Smooth muscle cell (in vitro differentiated cells): ENCODE measurements around the gene NPHP4. TPM values are rescaled to one million over a fixed set of nuclear protein-coding genes. Genes with fewer than 3 reads are reported as not detected.

Experiments used
- DNase-seq: peaks from one replicate; lab custom pipeline; 2025; ENCODE audit not compliant: unreplicated experiment; lab: John Stamatoyannopoulos, UW
- H2AFZ ChIP-seq: fragments of 200-600 bp; sonication (generic); 2 replicates; pipeline ENCODE4 v1.6.0; 2016; ENCODE audit warnings: antibody characterized with exemption, low read depth, mild to moderate bottlenecking
- H3F3A ChIP-seq: fragments of 200-600 bp; sonication (generic); 2 replicates; pipeline ENCODE4 v1.6.0; 2017; ENCODE audit warnings: antibody characterized with exemption, low read depth
- H3K27ac ChIP-seq: fragments of 200-600 bp; sonication (generic); 2 replicates; pipeline ENCODE4 v1.5.1; 2016; ENCODE audit warnings: low read depth, mild to moderate bottlenecking
- H3K27me3 ChIP-seq: fragments of 200-600 bp; sonication (generic); 2 replicates; pipeline ENCODE4 v1.6.1; 2016; ENCODE audit warnings: low read depth, mild to moderate bottlenecking
- H3K36me3 ChIP-seq: fragments of 200-600 bp; sonication (generic); 2 replicates; pipeline ENCODE4 v1.5.1; 2016; ENCODE audit warnings: low read depth
- H3K4me1 ChIP-seq: fragments of 200-600 bp; sonication (generic); 2 replicates; pipeline ENCODE4 v1.5.1; 2016; ENCODE audit warnings: low read depth
- H3K4me2 ChIP-seq: fragments of 200-600 bp; sonication (generic); 2 replicates; pipeline ENCODE4 v1.6.0; 2016; ENCODE audit warnings: mild to moderate bottlenecking
- H3K4me3 ChIP-seq: fragments of 200-600 bp; sonication (generic); 2 replicates; pipeline ENCODE4 v1.5.1; 2016; ENCODE audit warnings: mild to moderate bottlenecking
- H3K79me2 ChIP-seq: fragments of 200-600 bp; sonication (generic); 2 replicates; pipeline ENCODE4 v1.6.0; 2016; ENCODE audit warnings: low read depth, mild to moderate bottlenecking
- H3K9ac ChIP-seq: fragments of 200-600 bp; sonication (generic); 2 replicates; pipeline ENCODE4 v1.6.0; 2016; ENCODE audit warnings: low read depth
- H3K9me3 ChIP-seq: fragments of 200-600 bp; sonication (generic); replicated peaks from 2 replicates; pipeline ENCODE4 v1.5.1; 2016; ENCODE audit warnings: low read depth
- H4K20me1 ChIP-seq: fragments of 200-600 bp; sonication (generic); 2 replicates; pipeline ENCODE4 v1.6.0; 2016; ENCODE audit warnings: low read depth
- WGBS: methylation state at CpG from one replicate; pipeline ENCODE4 v1.1.7; 2016; ENCODE audit warnings: low lambda C conversion rate; 5-methylcytosine and 5-hydroxymethylcytosine counted together
- polyA plus RNA-seq: library from polyadenylated mRNA; unstranded; fragments of >200 nt; fragmentation: Nextera tagmentation; extraction: Ambion mirVana; gene quantifications from 2 replicates; pipeline ENCODE4 v1.2.1, GENCODE V29; 2016
- total RNA-seq: library from RNA; depleted of rRNA; stranded (reverse); fragments of >200 nt; gene quantifications from 2 replicates; pipeline ENCODE4 v1.2.3, GENCODE V29; 2014
- TF ChIP-seq, protein P1 (sequence below): fragments of 200-600 bp; sonication (generic); IDR thresholded peaks from 2 replicates; pipeline ENCODE4 v1.5.1; 2017; ENCODE audit warnings: borderline replicate concordance, mild to moderate bottlenecking, antibody characterized with exemption; ENCODE audit not compliant: insufficient read depth, poor library complexity, severe bottlenecking

NPHP4 gene
- total and polyA plus RNA-seq, 2 experiments from 2014 or later = 5.4 to 8.4 TPM

DNA sequence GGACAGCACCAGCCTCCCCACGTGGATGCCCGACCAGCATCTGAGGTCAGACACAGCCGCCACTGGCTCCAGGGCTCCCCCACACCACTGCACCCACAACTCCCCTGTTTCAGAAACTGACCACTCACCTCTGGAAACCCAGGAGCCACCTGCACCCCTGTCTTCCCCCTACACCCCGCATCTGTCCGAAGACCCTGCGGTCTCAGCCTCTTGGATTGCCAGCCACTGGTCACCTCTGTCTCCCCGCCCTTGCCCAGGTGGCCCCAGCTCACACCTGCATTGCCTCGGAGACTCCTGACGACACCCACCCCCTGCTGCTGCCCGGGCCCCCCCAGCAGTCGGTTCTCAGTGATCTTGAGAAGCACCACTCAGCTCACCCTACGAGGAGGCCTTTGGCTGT lies 21.3 kb upstream of the NPHP4 start:
- Histone ChIP-seq H3K4me3 (no peak overlapping the region), H3K9me3 (no peaks in the 10 kb centered on the region)

GRCh38 chr1:6012529-6013318 lies 20.5 kb upstream of the NPHP4 start:
- no peaks in the 10 kb centered on the region for H3K4me1 ChIP-seq
- H3K4me2 ChIP-seq = no peak overlapping the region
- H3K79me2 ChIP-seq = no peaks in the 10 kb centered on the region
- no peak overlapping the region for H3K9ac ChIP-seq
- TF ChIP-seq, protein P1, sequence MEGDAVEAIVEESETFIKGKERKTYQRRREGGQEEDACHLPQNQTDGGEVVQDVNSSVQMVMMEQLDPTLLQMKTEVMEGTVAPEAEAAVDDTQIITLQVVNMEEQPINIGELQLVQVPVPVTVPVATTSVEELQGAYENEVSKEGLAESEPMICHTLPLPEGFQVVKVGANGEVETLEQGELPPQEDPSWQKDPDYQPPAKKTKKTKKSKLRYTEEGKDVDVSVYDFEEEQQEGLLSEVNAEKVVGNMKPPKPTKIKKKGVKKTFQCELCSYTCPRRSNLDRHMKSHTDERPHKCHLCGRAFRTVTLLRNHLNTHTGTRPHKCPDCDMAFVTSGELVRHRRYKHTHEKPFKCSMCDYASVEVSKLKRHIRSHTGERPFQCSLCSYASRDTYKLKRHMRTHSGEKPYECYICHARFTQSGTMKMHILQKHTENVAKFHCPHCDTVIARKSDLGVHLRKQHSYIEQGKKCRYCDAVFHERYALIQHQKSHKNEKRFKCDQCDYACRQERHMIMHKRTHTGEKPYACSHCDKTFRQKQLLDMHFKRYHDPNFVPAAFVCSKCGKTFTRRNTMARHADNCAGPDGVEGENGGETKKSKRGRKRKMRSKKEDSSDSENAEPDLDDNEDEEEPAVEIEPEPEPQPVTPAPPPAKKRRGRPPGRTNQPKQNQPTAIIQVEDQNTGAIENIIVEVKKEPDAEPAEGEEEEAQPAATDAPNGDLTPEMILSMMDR = no peak
- no peak overlapping the region for H2AFZ ChIP-seq
- no peaks in the 10 kb centered on the region for H3K36me3 ChIP-seq
- no peaks in the 10 kb centered on the region for H3K9me3 ChIP-seq
- no peaks in the 10 kb centered on the region for H3K27me3 ChIP-seq
- no peak for DNase-seq
- no peak overlapping the region for H3K27ac ChIP-seq
- no peaks in the 10 kb centered on the region for H4K20me1 ChIP-seq
- no peaks in the 10 kb centered on the region for H3F3A ChIP-seq
- no peak overlapping the region for H3K4me3 ChIP-seq
- 92% methylated on average over 15 of the region's 17 CpGs for WGBS

More for the DNA sequence above, 21.3 kb upstream of the NPHP4 start:
- Histone ChIP-seq H4K20me1 (no peaks in the 10 kb centered on the region), H3K27me3 (no peaks in the 10 kb centered on the region), H3K36me3 (no peaks in the 10 kb centered on the region), H3K4me1 (no peaks in the 10 kb centered on the region), H3F3A (no peaks in the 10 kb centered on the region), H3K9ac (no peak overlapping the region), H3K4me2 (no peak overlapping the region), H2AFZ (no peak overlapping the region), H3K27ac (no peak overlapping the region), H3K79me2 (no peaks in the 10 kb centered on the region)
- 91% methylated on average over 10 of the region's 12 CpGs for WGBS
- TF ChIP-seq, protein P1 = no peak
- no peak for DNase-seq

DNA sequence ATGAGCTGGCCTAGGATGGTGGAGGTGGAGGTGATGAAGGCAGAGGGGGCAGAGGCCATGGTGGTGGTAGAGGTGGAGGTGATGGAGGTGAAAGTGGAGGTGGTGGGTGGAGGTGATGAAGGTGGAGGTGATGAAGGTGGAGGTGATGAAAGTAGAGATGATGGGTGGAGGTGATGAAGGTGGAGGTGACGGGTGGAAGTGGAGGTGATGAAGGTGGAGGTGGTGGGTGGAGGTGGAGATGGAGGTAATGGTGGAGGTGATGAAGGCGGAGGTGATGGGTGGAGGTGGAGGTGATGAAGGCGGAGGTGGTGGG lies 19.7 kb upstream of the NPHP4 start:
- no peak overlapping the region for H3K9ac ChIP-seq
- H3K4me2 ChIP-seq = no peak overlapping the region
- no peaks in the 10 kb centered on the region for H3K27me3 ChIP-seq
- H4K20me1 ChIP-seq = no peaks in the 10 kb centered on the region
- TF ChIP-seq, protein P1 = no peak
- no peaks in the 10 kb centered on the region for H3K4me1 ChIP-seq
- no peaks in the 10 kb centered on the region for H3K9me3 ChIP-seq
- no peak overlapping the region for H3K27ac ChIP-seq
- DNase-seq = no peak
- H3K36me3 ChIP-seq = no peaks in the 10 kb centered on the region
- H3K4me3 ChIP-seq = no peak overlapping the region
- WGBS = 100% methylated on average over 1 of the region's 3 CpGs
- H3F3A ChIP-seq = no peaks in the 10 kb centered on the region
- no peak overlapping the region for H2AFZ ChIP-seq
- no peaks in the 10 kb centered on the region for H3K79me2 ChIP-seq
